ENCODE results near the gene LRP1B.

Gene LRP1B

GRCh38 chr2:141947396-141948114 lies 183.3 kb downstream of the LRP1B start:
- DNase-seq (ENCODE audit: low read depth): no peak

GRCh38 chr2:141946016-141946415 lies 184.8 kb downstream of the LRP1B start:
- peak; percentile 34 for DNase-seq (ENCODE audit: low read depth)

- no peak for DNase-seq (ENCODE audit: low read depth)
Measured at GRCh38 chr2:141943918-141944317, 186.9 kb downstream of the LRP1B start.

- no peak for DNase-seq (ENCODE audit: low read depth)
Measured at GRCh38 chr2:141942006-141942789, 188.6 kb downstream of the LRP1B start.

GRCh38 chr2:141941210-141941714 lies 189.6 kb downstream of the LRP1B start:
- DNase-seq (ENCODE audit: low read depth): no peak

- DNase-seq (ENCODE audit: low read depth): no peak
Measured at GRCh38 chr2:141940709-141941108, 190.1 kb downstream of the LRP1B start.

- peak; percentile 42 for DNase-seq (ENCODE audit: low read depth)
Measured at GRCh38 chr2:141933226-141933625, 197.6 kb downstream of the LRP1B start.

- no peak for DNase-seq (ENCODE audit: low read depth)
Measured at GRCh38 chr2:141932261-141932660, 198.6 kb downstream of the LRP1B start.

- DNase-seq (ENCODE audit: low read depth): no peak
Measured at GRCh38 chr2:141931797-141932196, 199.0 kb downstream of the LRP1B start.

- no peak for DNase-seq (ENCODE audit: low read depth)
Measured at GRCh38 chr2:141930803-141931202, 200.0 kb downstream of the LRP1B start.

GRCh38 chr2:141929331-141930252 lies 201.2 kb downstream of the LRP1B start:
- no peak for DNase-seq (ENCODE audit: low read depth)

GRCh38 chr2:141928476-141928875 lies 202.3 kb downstream of the LRP1B start:
- no peak for DNase-seq (ENCODE audit: low read depth)

GRCh38 chr2:141927536-141927935 lies 203.3 kb downstream of the LRP1B start:
- DNase-seq (ENCODE audit: low read depth): peak; percentile 4

GRCh38 chr2:141925511-141925910 lies 205.3 kb downstream of the LRP1B start:
- DNase-seq (ENCODE audit: low read depth): no peak

GRCh38 chr2:141923657-141924056 lies 207.2 kb downstream of the LRP1B start:
- DNase-seq (ENCODE audit: low read depth): peak; percentile 55

- peak; percentile 42 for DNase-seq (ENCODE audit: low read depth)
Measured at GRCh38 chr2:141911485-141912066, 219.2 kb downstream of the LRP1B start.

GRCh38 chr2:141906678-141907077 lies 224.1 kb downstream of the LRP1B start:
- DNase-seq (ENCODE audit: low read depth): no peak

GRCh38 chr2:141900826-141901225 lies 230.0 kb downstream of the LRP1B start:
- no peak for DNase-seq (ENCODE audit: low read depth)

GRCh38 chr2:141899740-141900139 lies 231.1 kb downstream of the LRP1B start:
- DNase-seq (ENCODE audit: low read depth): no peak

- no peak for DNase-seq (ENCODE audit: low read depth)
Measured at GRCh38 chr2:141889788-141890187, 241.0 kb downstream of the LRP1B start.

GRCh38 chr2:141888987-141889555 lies 241.7 kb downstream of the LRP1B start:
- DNase-seq (ENCODE audit: low read depth): no peak

Data from amniotic epithelial cell (primary cell).